NCI-H526 (cell line): ENCODE measurements around the gene C5orf22.
"Not testable (repeated sequence)": the region's sequence is repeated elsewhere in the genome, so short reads cannot be mapped to it uniquely, and the experiment has no call there.

Experiments
- DNase-seq, 2 experiments: peaks; one replicate each; lab custom pipeline; 2025; lab: John Stamatoyannopoulos, UW

The C5orf22 gene

DNA sequence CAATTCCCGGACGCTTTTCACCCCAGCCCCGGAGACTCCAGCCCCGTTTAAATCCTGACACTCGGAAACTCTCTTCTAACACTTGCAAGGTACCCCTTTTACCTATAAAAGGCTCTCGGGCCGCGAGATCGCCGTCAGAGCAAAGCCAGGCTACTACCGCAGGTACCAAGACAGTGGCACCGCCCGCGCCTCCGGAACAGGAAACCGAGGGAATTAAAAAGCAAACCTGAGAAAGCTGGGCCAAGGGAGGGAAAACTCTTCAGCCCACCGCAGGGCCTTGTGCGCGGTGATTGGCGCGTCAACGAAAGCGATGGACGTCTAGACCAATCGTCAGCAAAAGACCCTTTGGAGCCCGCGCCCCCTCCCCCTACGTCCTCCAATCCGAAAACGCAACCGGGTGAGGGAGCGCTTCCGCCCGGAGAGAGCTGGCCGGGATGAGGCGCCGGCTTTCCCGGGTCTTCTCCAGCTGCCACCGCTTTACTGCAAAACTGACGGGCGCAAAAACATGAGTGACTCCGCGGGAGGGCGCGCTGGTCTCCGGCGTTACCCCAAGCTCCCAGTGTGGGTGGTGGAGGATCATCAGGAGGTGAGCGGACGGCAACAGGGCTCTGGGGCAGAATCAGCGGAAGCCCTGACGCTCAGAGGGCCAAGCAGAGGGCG lies at the start of gene C5orf22, which contains the start of gene DROSHA:
Gene C5orf22, plus strand, starts transcription at position 414 of the 660 bp plus-strand sequence. Its CDS starts 92 bp downstream, at position 506.
Gene DROSHA, minus strand, starts transcription at position 206 of the 660 bp plus-strand sequence. CDS start 3,034 bp downstream, outside the sequence.
- peak; percentile 95 to 98 for DNase-seq

DNA sequence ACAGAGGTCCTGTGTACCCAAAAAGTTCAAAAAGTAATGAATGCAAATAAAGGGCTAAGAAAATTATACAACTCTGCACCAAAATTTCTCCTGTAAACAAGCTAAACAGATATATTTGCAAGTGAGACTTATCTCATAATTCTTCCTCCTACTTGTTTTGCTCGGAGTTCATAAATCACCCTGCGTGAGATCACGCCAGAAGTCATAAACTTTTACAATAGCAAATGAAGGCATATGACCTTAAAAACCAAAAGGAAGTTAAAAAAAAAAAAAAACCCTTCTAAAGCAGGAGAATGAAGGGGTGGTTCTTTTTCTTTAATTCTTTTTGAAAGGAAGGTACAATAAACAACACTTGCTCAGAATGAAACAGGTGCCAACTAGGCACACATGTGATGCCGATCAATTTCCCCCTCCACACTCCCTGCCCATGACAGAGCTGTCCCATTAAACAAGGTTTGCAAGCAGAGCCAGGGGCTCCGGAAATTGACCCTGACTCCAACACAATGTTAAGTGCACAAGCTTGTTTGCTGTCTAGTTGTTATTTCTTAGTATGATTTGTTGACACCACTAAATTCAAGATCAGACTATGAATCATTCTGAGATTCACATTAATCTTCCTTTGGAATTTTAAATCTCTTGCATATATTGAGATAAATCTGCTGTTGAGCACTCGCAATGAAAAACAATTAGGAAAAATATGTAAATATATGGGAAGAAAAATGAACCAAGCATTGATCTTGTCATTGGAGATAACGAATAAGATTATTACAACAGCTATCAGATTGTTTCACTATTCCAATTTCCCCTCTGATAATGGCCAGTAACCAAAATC lies 46.5 kb upstream of the C5orf22 start:
- DNase-seq = no peak

DNA sequence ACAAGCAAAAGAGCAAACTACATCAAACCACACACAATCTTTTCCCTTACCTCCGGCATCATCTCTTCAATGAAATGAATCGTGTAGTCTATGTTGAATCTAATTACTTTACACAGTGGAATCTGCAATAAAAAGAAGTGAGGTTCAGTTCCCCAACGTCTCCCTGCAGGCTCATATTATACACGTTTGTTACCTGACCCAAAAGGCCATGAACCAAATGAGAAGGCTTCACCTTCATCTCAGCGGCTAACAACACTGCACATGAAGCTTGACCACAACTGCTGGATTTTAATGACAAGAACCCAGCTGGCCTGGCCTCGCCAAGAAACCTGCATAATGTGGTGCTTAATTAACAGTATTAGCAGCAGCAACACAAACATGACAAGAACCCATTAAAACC lies 45.7 kb upstream of the C5orf22 start:
- DNase-seq = no peak

DNA sequence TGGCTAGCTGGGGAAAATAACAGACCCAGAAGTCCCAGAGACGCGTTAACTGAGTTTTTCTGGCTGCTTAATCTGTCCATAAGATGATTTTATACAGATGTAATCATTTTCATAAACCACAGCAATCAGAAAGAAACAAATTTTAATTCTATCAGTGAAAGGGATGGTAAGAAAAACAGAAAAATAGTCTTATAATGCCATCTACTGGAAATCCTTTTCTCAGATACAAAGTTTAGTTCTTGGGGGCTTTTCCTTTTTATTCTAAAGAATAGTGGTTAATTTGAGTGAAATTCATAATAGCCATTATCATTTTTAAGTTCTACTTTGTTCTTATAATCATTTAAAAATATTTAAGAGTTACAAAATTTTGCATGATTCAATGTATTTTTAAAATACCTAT lies 44.6 kb upstream of the C5orf22 start:
- no peak for DNase-seq

DNA sequence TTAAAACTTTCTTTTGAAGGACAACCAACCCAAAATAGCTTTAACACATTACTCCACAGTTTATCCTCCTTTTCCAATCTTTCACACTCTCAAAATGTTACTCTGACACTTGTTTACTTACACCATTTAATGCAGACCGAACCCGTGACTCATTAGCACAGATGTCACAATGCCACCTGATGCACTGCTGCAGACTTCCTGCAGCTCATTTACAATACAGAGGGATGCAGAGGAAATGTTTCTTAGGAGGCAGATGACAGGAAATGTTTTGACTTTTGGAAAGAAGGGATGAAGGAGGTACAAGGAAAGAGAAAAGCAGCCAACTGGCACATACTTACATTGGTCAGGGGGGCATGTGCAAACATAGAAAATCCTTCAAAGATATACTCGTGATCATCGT lies 39.2 kb upstream of the C5orf22 start:
- DNase-seq = no peak

DNA sequence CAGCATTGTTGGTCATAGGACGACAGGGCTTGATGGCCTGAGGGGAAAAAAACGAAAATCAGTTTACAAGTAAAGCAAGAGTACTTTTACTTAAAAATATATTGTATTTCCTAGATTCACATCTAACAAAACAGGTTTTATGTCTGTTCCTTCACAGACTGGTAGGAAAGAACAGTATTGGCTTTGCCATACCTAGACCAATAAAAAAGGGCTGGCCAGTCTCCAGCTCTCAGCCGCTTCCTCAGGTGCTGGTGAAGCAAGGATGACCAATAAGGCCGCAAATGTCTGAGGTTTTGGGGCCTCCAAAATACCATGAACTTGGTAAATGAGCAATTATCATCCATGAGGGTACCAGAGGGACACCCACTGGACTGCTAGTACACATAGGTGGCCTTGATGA lies 36.8 kb upstream of the C5orf22 start:
- no peak for DNase-seq

DNA sequence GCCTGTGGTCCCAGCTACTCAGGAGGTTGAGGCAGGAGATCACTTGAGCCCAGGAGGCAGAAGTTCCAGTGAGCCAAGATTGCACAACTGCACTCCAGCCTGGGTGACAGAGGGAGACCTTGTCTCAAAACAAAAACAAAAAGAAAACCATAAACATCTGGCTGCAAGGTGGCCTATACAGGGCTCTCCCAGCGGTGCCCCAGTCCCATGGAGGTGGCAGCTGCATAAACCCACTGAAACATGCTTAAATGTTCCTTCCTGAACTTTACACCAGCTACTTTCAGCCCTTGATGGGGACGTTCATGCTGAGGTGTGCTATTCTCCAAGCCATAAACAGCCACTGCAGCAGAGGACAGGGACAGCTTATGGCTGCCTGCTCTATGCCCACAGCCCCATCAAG lies 35.8 kb upstream of the C5orf22 start:
- DNase-seq = no peak

DNA sequence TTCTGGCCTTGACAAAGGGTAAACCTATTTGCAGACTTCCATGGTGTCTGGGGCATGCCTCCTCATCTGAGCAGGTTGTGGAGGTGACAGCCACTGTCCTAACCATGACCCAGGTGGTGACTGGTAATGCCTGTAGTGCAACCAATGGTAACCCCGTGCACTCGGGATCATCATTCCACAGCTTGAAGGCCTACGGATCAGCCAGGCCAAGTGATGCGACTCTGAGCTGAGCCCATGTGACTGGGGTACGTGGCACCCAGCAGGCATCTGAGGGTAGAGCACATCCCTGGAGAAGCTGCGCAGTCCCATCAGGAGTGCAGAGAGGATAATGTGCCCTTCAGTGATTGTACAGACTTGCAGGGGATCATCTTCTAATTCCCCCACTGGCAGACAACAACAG lies 35.2 kb upstream of the C5orf22 start:
- no peak for DNase-seq

DNA sequence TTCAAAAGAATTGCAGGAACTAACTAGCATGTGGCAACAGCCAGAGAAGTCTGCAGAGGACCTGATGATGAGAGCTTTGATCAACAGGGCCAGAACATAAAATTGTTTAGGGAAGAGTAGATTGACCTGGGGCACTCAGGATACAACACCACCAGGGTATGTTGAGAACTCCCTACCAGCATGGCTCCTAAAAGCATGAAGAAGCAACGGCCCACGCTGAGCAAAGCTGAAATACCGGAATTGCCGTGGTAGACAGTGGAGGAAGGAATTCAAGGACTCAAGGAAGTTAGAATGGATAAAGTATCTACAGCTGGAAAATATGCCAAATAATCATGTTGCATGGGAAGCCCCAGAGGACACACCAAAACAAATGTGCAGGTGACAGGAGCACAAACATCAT lies 31.8 kb upstream of the C5orf22 start:
- no peak for DNase-seq

DNA sequence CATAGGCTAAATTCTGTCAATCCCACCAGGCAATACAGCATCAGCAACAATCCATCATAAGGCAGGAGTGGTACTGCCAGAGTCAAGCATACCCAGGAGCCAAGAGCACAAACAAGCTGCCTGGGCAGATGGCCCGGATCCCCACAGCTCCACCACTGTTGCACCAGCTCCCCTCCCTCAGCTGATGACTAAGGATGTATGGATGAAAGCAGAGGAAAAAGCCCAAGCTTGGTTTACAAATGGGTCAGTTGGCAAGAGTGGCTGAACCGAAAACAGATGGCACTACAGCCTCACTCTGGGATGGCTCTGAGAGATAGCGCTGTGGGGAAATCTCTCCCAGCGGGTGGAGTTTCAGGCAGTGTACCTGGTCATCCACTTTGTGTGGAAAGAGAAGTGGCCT lies 29.6 kb upstream of the C5orf22 start:
- no peak for DNase-seq

DNA sequence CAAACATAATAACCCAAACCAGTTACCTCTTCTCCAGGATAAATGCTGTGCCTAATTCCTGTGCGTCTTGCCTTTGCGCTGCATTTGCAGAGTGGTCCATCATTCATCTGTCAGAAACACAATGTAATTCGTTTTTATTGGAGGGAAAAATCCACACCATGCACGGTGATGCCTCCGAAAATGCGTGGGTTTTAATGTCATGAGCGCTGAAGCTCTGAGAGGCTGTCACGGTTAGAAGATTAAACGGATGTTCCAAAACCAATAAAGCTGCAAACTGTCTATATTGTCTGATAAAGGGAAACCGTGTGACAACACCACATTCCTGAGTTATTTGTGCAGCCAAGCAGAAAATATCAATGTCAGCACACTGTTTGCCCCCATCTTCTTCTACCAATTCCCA lies 27.6 kb upstream of the C5orf22 start:
- no peak for DNase-seq

DNA sequence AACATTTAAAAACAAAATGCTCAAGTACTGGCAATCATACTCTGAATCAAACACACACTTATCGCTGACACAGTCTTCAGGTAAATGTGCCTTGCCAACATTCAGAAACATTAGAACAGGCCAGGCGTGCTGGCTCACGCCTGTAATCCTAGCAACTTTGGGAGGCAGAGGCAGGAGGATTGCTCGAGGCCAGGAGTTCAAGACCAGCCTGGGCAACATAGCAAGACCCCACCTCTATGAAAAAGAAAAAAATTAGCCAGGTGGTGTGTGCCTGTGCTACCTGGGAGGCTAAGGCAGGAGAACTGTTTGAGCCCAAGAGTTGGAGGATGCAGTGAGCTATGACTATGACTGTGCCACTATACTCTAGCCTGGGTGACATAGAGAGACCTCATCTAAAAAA lies 20.8 kb upstream of the C5orf22 start:
- DNase-seq = no peak

DNA sequence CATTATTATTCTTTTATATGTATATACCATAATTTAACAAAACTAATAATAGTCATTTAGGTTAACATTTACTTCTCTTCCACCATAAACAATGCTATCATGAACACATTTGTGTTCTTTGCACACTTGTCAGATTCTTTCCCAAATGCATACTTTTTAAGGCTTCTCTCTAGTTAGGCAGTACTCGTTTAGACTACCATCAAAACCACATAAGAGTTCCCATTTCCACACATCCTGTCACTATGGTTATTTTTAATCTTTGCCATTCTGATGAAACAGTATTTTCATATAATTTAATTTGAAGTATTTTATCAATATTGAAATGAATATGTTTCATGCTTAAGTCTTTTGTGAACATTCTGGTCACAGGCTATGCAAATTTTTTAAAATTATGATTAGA lies 15.3 kb upstream of the C5orf22 start:
- DNase-seq = no peak

DNA sequence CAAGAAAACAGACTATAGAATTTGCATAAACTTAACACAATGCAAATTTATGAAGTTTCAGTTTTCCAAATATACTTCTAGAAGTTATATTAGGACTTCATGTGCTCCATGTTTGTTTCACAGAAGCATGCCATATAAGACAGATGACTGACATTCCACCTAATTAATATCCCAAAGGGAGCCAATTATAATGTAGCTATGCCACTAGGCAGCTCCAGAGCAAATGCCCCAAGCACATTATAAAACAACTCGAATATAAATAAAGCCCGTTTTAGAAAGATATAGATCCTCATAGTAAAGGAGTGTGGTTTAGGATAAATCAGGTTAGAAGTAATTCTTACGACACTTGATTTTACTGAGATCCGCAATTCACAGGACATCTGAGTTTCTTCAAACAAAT lies 9.1 kb upstream of the C5orf22 start:
- no peak for DNase-seq

DNA sequence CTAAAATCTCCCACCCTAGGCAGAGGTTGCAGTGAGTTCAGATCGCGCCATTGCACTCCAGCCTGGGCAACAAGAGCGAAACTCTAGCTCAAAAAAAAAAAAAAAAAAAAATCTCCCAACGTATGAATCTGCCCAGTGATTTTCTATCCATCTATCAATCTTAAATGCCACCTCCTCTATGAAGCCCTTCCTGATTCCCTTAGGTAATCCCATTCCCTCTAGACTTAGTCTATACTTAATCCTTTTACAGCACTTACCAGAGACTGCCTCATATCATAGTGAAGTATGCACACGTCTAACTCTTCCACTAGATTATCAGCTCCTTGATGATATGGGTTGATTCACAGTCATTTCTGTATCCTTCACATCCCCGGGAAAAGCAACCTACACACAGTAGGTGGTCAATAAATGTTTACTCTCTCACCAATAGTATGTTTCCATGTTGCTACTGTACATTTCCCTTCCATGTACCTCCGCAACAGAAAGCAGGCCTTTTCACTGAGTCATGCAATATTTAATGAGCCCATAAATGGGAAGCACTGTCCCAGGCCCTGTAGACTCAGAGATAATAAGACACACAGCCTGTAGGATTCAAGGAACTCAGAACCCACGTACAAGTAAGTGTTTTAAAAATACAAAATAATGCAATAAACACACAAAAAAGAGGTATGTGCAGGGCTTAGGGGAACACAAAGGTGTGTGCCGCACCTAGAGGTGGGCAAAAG lies 1.4 kb upstream of the C5orf22 start:
- no peak for DNase-seq

DNA sequence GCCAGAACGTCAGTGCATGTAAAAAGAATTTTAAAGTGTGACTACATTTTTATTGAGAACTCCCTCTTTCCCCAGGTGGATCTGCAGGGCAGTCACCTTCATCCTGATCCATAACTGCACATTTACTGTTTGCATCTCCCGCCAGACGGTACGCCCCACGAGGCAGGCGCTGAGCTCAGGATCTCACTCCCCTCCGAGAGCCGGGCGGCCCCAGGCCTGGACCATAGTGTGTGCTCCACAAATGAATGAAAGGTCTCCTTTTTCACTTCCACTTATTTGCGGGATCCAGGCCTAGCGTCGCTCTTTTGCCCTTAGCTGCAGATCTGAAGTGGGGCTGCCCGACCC lies 586 bp upstream of the C5orf22 start:
- DNase-seq = peak in 1 of 2 experiments; percentile 40

DNA sequence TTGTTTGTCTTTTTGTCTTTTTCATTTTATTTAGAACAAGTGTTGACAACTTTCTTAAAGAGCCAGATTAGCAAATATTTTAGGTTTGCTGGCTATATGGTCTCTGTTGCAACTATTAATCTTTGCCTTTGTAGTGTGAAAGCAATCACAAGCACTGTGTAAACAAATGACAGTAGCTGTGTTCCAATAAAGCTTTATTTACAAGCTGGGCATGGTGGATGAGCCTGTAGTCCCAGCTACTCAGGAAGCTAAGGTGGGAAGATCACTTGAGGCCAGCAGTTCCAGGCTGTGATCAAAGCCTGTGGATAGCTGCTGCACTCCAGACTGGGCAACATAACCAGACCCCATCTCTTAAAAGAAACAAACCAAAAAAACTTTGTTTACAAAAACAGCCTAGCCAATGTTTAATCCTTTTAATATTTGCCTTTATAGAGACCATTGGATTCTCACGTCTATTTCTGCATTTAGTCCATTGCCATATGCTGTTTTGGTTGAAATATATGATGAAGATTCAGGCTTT lies 2.5 kb downstream of the C5orf22 start:
- DNase-seq = no peak

DNA sequence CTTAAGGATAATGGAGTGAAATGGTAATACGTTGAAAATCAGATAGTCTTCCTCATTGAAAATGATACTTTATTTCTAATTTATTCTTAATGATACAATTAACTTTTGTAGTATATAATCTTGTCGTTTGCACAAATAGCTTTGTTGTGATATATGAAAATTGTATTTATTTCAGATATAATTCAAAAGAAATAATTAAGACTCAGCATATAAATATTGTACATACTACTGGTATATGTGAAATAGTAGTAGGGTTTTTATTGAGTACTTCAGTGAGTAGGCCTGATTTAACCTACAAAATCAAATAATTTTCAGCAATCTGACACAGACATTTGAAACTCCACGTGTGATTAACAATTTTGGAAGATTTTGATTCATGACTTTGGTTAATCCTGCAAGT lies 4.8 kb downstream of the C5orf22 start:
- no peak for DNase-seq

DNA sequence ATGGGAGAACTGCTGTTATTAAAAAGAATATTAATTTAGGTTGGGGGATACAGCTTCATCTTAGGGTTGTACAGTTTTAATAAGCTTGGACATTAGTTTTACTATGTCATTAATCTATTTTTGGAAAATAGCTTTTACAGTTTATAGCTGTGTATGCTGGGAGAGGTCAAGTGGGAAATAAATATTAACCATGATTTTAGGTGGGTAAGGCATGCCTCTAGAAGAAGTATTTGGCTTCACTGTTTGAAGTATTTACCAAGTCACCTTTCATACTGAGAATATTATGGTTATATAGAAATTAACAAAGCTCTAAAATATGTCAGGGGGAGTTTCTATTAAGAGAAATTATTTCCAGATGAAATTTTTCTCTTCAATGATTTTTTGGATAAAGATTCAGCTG lies 5.2 kb downstream of the C5orf22 start:
- no peak for DNase-seq

DNA sequence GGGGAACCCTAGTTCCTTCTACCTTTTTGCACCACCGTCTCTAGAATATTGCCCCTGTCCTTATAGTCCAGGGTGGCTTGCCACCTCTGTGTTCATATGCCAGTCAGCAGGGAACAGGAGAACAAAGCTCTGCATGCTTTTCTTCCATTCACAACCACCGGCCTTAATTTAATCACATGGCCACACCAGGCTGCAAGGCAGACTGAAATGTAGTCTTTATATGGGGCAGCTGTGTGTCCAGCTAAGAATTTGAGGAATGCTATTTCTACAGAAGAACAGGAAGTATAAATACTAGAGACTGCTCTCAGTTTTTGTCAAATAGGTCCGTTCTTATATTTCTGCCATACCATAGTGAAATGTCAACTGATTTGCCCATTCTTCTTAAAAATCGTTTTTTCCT lies 5.8 kb downstream of the C5orf22 start:
- no peak for DNase-seq

DNA sequence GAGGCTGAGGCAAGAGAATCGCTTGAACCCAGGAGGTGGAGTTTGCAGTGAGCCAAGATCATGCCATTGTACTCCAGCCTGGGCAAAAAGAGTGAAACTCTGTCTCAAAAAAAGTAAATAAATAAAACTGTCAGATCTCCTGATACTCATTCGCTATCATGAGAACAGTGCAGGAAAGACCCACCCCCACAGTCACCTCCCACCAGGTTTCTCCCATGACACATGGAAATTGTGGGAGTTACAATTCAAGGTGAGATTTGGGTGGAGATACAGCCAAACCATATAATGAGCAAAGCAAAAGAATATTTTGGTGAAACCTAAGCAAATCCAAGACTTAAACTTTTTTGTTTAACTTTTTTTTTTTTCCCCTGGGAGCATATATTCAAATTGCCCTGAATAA lies 17.0 kb downstream of the C5orf22 start:
- not testable (repeated sequence) for DNase-seq

DNA sequence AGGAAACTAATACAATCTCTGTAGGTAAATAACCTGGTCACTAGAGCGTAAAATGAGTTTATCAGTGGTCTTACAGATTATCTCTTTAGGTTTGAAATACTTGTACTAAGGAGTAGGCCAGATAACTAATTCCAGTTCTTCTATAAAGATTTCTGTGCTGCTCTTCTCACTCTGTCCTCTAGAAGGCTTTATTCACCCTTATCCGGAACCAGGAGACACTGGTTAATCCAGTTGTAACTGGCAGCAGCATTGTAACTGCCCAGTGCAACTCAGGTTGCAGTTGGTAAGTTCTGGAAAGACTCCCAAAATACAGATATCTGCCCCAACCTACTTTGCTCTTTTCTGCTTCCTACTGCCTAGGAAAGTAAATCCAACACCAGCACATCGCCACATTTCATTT lies 19.8 kb downstream of the C5orf22 start:
- no peak for DNase-seq

DNA sequence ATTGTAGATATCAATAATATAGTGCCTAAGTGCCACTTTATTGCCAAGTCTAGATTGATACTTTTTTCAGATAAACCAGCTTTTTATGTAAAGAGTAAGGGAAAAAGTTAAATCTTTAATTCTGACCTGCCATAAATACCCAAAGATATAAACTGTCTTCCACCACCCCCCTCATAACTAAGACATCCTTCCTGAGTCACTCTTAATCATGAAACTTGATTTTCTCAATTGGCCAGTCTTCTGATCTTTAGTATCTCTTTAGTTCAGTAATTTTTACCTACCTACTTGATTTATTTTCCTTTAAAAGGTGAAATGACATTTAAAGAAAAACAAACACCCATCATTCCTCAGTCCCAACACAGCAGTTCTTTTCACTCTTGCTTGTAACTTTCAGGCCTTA lies 21.8 kb downstream of the C5orf22 start:
- DNase-seq = no peak
